Large intestine (tissue), 3 donors: ENCODE measurements around the gene TTC39A. TPM values are rescaled to one million over a fixed set of nuclear protein-coding genes. Genes with fewer than 3 reads are reported as not detected.

Experiments used
- DNase-seq, 2 donors: peaks; one replicate each; pipeline versions ENCODE4 v3.0.0 to v3.0.0-alpha.2; 2013
- H3K27ac ChIP-seq: one replicate; pipeline ENCODE4 v1.5.1; 2013; ENCODE audit warnings: low read length
- H3K27me3 ChIP-seq: 2 replicates; pipeline ENCODE4 v1.6.1; 2013; ENCODE audit warnings: low read length; ENCODE audit not compliant: control insufficient read depth, insufficient read depth
- H3K36me3 ChIP-seq: 2 replicates; pipeline ENCODE4 v1.6.1; 2013; ENCODE audit warnings: low read length; ENCODE audit not compliant: control insufficient read depth, insufficient read depth
- H3K4me1 ChIP-seq: one replicate; pipeline ENCODE4 v1.6.1; 2013; ENCODE audit warnings: low read length; ENCODE audit not compliant: control insufficient read depth, insufficient read depth
- H3K4me3 ChIP-seq: one replicate; pipeline ENCODE4 v1.5.1; 2013; ENCODE audit warnings: low read length
- H3K9me3 ChIP-seq: one replicate; pipeline ENCODE4 v1.6.1; 2013; ENCODE audit warnings: mild to moderate bottlenecking, low read depth, low read length, moderate library complexity; ENCODE audit not compliant: control insufficient read depth
- WGBS: methylation state at CpG from one replicate; pipeline ENCODE4 v1.1.5; 2013; ENCODE audit warnings: low lambda C conversion rate; ENCODE audit not compliant: insufficient coverage; 5-methylcytosine and 5-hydroxymethylcytosine counted together
- polyA plus RNA-seq: library from polyadenylated mRNA; unstranded; fragments of 120-200 nt; gene quantifications from one replicate; pipeline ENCODE4 v1.2.1, GENCODE V29; 2013

The TTC39A gene
- polyA plus RNA-seq, 1 donor, result 19.2 TPM

DNA sequence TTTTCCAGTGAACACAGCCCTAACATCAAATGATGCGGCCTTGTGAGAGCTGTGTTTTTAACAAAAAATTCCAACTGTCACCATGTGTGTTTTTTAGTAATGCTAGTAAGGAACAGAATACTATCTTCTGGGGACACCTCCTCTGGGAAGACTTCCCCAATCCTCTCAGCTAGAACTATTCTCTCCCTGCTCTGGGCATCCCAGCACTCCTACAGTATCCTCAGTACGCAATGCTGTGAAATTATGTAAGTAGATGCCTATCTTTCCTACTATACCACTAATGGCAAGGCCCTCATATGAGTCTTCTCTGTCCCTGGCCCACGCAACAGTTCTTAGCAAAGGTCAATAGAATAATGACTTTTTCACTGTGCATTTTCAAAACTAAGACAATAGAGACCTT is 19.5 kb upstream of the TTC39A start:
- WGBS, result no CpG with 5 or more reads among the region's 3 CpGs
- no peak for DNase-seq
- H3K4me1 ChIP-seq, result peaks cover 7% of the 10 kb centered on the region

DNA sequence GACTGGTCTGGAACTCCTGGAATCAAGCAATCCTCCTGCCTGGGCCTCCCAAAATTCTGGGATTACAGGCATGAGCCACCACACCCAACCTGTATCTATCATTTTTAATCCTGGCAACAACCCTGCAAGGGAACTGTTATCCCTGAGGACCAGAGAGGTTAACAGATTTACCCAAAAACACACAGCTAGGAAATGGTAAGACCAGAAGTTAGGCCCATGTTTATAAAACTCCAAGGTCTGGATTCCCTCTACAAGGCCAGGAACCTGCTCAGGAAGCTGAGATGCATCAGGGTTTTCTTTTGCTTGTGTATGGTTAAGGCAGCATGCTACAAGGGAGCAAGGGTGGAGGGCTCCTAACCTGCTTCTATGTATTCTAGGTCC is 17.8 kb upstream of the TTC39A start:
- no peaks in the 10 kb centered on the region for H3K9me3 ChIP-seq
- H3K27me3 ChIP-seq, result peaks cover 21% of the 10 kb centered on the region
- H3K36me3 ChIP-seq, result no peaks in the 10 kb centered on the region
- no peak for DNase-seq
- no peak overlapping the region for H3K4me3 ChIP-seq
- peaks cover 7% of the 10 kb centered on the region for H3K4me1 ChIP-seq
- no peak overlapping the region for H3K27ac ChIP-seq

More for the DNA sequence above, 19.5 kb upstream of the TTC39A start:
- Histone ChIP-seq H3K9me3 (no peaks in the 10 kb centered on the region), H3K27ac (no peak overlapping the region), H3K4me3 (no peak overlapping the region), H3K36me3 (peaks cover 4% of the 10 kb centered on the region), H3K27me3 (peaks cover 9% of the 10 kb centered on the region)

DNA sequence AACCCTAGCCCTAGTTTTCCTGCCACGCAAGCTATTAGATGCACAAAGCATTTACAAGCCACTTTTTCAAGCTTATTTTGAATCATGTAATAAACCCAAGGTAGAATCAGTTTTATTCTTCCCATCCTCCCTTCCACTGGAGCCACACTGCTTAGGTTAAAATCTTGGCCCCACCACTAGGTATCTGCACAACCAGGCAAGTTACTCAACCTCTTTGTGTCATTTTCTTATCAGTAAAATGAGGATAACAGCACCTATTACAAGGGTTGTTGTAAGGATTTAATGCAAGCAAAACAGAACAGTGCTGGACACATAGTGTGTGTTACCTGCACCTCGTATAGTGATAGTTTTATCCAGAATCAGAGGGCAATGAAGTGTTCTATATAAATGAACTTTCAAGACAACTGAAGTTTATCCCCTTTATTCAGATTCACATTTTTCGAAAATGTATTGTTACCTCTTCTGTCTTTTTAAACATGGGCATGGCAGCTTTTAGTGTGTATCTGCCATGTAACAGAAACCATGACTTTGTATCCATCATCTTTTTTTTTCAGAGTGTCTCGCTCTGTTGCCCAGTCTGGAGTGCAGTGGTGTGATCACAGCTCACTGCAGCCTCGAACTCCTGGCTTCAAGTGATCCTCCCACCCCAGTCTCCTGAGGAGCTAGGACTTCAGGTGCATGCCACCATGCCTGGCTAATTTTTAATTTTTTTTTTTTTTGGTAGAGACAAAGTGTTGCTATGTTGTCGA is 17.2 kb upstream of the TTC39A start:
- peaks cover 7% of the 10 kb centered on the region for H3K4me1 ChIP-seq
- no peak overlapping the region for H3K4me3 ChIP-seq
- H3K9me3 ChIP-seq, result no peaks in the 10 kb centered on the region
- 100% methylated on average over 2 of the region's 6 CpGs for WGBS
- no peak overlapping the region for H3K27ac ChIP-seq
- H3K27me3 ChIP-seq, result peaks cover 26% of the 10 kb centered on the region
- H3K36me3 ChIP-seq, result no peaks in the 10 kb centered on the region
- DNase-seq, result peak in 1 of 2 donors; percentile 33

DNA sequence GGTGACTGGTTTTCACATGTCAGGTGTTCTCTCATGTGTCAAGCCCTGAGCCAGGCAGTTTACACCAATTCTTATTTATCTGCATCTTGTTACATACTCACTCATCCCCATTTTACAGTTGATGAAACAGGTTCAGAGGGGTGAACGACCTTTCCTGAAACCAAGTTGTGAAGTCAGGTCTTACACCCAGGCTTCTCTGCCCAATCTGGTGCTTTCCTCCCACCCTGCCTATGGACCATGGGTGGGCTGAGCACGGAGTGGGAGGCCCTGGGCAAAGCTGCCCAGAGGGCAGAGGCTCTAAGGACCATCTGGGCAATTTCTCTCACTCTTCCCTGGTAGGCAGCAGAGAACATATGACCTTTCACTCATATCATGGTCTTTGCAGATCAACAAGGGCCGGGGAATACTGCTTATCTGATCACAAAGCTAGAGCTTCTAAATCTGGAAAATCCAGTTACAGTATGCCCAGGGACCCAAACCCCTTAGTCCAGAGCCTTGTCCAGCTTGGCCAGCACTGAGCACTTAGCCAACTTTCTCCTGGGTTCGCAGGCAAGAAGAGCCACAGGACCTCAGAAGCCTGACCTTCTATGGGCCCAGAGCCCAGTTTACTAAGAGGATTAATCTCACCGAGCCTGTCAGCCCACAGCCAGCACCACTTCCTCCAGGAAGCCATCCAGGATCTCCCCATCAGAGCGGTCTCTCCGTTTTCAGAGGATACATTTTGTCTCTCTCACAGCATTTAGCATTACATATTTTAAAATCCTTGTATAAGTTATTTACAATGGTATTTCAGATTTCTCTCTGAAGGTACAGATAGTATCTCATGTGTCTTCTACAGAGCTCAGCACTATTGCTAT is 16.0 kb upstream of the TTC39A start:
- H3K36me3 ChIP-seq, result no peaks in the 10 kb centered on the region
- H3K4me1 ChIP-seq, result peaks cover 7% of the 10 kb centered on the region
- H3K4me3 ChIP-seq, result no peak overlapping the region
- H3K27me3 ChIP-seq, result peaks cover 26% of the 10 kb centered on the region
- WGBS, result no CpG with 5 or more reads among the region's 7 CpGs
- H3K9me3 ChIP-seq, result no peaks in the 10 kb centered on the region
- DNase-seq, result no peak
- H3K27ac ChIP-seq, result no peak overlapping the region

DNA sequence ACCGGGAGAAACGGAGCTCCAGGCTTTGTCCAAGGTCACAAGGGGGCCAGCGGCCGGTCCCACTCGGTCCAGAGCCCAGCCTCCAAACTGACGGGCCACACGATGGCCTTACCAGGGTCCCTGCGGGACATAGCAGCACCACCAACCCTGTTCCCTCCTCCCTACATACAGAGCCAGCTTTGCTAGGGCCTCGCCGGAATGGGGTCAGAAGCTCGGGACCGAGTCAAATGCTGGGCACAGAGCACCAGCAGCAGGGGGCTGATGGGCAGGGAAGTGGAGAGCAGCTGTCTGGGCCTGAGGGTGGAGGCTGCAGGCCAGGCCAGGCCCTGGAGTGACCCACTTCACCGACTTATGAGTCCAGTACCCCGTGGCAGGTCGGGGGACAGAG is 14.9 kb upstream of the TTC39A start:
- no peak overlapping the region for H3K27ac ChIP-seq
- no CpG with 5 or more reads among the region's 15 CpGs for WGBS
- H3K4me1 ChIP-seq, result peaks cover 7% of the 10 kb centered on the region
- no peaks in the 10 kb centered on the region for H3K9me3 ChIP-seq
- H3K27me3 ChIP-seq, result peaks cover 26% of the 10 kb centered on the region
- H3K4me3 ChIP-seq, result no peak overlapping the region
- no peak for DNase-seq
- H3K36me3 ChIP-seq, result no peaks in the 10 kb centered on the region

DNA sequence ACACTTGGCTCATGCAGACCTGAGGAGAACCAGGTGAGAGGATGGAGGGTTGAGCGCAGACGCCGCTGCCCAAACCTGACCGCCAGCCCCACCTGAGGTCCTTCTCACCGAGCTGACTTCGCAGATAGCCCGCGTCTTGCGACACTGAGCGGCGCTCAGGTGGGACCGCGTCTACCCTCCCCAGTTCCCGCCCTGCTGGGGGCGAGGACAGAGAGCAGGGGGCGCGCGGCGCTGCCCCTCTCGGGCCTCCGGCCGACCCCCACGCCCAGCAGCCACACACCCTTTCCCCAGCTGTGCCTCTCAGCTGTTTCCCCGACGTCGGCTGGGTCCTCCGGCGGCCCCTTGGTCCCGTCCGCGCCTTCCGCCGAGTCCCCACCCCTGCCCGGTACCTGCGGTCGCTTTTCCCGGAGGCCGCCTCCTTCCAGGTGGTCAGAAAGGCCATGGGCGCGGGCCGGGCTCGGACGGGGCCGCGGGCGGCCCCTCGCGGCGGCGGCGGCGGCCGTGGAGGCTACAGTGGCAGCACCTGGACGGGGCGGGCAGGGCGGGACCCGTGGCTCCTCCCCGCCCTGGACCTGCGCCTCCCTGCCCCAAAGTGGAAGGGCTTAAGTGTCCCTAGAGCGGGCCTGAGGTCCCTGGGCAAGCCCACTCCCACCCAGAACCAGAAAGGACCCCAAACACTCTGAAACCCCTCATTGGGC is 14.4 kb upstream of the TTC39A start:
- peaks cover 7% of the 10 kb centered on the region for H3K4me1 ChIP-seq
- no CpG with 5 or more reads among the region's 60 CpGs for WGBS
- peak overlapping the region; percentile 42 for H3K4me3 ChIP-seq
- DNase-seq, result peak in 1 of 2 donors; percentile 57
- no peaks in the 10 kb centered on the region for H3K9me3 ChIP-seq
- H3K36me3 ChIP-seq, result no peaks in the 10 kb centered on the region
- H3K27me3 ChIP-seq, result peaks cover 26% of the 10 kb centered on the region
- no peak overlapping the region for H3K27ac ChIP-seq

DNA sequence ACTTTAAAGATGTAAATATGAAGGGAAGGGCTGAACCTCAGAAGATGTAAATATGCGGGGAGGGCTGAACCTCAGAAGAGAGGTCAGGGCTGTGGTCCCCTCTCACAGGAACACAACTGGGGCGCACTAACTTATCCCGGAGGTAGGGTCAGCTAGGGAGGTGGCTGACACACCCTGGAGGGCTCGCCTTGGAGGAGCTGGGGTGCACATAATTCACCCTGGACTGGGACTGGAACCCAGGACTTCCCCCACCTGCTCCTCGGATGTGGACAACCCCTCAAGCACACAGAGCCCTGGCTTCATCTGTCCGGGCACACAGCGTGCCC is 13.9 kb upstream of the TTC39A start:
- WGBS, result no CpG with 5 or more reads among the region's 7 CpGs
- DNase-seq, result no peak
- Histone ChIP-seq H3K36me3 (no peaks in the 10 kb centered on the region), H3K9me3 (no peaks in the 10 kb centered on the region), H3K27me3 (peaks cover 26% of the 10 kb centered on the region), H3K4me3 (peak overlapping the region; percentile 42), H3K4me1 (peaks cover 7% of the 10 kb centered on the region), H3K27ac (no peak overlapping the region)

DNA sequence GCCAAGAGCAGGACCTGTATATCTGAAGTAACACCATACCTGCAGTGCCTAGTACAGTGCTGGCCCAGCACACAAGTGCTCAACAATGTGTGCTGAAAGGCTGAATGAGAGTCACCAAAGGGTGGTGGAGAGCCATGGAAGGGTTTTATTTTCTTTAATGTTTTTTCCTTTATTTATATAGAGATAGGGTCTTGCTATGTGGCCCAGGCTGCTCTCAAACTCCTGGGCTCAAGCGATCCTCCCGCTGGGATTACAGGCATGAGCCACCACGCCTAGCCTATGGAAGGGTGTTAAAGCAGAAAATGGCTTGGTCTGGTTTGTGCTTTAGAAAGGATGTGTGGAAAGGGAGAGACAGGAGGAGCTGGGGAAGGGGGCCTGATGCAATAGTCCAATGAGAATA is 13.3 kb upstream of the TTC39A start:
- DNase-seq, result no peak
- H3K4me1 ChIP-seq, result peaks cover 7% of the 10 kb centered on the region
- no peaks in the 10 kb centered on the region for H3K9me3 ChIP-seq
- H3K27ac ChIP-seq, result no peak overlapping the region
- no peaks in the 10 kb centered on the region for H3K36me3 ChIP-seq
- peaks cover 26% of the 10 kb centered on the region for H3K27me3 ChIP-seq
- H3K4me3 ChIP-seq, result no peak overlapping the region
- WGBS, result no CpG with 5 or more reads among the region's 3 CpGs

DNA sequence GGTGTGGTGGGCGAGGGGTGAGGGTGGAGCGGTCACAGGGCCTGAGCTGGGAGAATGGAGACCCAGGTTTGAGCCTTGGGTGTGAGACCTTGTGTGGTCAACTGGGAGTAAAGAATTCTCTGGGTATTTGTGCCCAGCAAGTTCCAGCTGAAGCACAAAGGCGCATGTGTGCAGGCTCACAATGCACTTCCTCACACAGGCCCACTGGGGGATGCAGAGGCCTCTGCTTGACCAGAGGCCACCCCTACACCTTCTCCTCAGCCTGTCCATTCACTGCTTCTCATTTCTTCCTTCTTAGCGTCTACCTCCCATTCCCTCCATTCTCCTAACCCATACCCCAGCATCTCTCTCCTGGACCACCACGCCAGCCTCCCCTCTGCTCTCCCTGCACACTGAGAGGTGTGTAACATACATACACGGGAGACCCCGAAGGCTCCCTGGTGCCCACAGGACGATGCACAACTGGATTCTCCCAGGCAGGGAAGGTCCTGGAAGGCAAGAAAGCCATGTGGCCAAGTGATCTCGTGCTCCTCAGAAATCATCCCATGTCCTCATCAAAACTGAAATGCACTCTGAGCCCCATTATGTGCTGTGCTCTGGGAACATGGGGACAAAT is 12.3 kb upstream of the TTC39A start:
- peaks cover 7% of the 10 kb centered on the region for H3K4me1 ChIP-seq
- H3K27me3 ChIP-seq, result peaks cover 26% of the 10 kb centered on the region
- DNase-seq, result no peak
- WGBS, result no CpG with 5 or more reads among the region's 9 CpGs
- H3K4me3 ChIP-seq, result no peak overlapping the region
- no peaks in the 10 kb centered on the region for H3K36me3 ChIP-seq
- H3K9me3 ChIP-seq, result no peaks in the 10 kb centered on the region
- no peak overlapping the region for H3K27ac ChIP-seq

DNA sequence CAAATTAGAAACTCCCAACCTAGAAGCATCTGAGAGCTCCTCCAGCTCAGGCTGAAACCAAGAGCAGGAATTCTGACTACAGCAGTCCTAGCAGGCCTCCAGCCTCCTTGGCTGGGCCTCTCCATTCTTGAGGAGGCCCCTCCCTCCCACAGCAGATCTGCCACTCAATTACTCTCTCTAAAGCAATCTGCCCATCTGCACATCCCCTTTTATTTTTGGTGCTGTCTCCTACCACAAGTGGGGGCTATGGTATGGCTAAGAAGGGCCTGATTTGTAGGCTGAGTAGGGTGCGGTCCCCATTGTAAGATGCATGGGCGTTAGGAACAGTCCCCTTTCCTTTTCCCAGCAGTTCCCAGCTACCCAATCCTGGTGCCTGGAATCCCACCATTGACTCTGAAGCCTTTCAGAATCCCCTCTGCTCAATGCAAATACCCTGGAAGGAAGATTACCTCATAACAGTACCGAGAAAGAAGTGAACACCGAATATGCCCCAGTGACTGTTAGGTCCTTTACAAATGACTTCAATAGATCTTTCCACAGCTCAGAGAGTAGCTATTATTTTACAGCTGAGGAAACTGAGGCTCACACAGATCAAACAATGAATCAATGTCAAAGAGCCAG is 11.6 kb upstream of the TTC39A start:
- Histone ChIP-seq H3K27ac (no peak overlapping the region), H3K9me3 (no peaks in the 10 kb centered on the region), H3K27me3 (peaks cover 26% of the 10 kb centered on the region), H3K4me1 (peaks cover 4% of the 10 kb centered on the region), H3K36me3 (no peaks in the 10 kb centered on the region), H3K4me3 (no peak overlapping the region)
- DNase-seq, result no peak
- 80% methylated on average over 1 of the region's 4 CpGs for WGBS
